Left ventricle myocardium inferior (tissue), 1 donor: ENCODE data around the gene DYSF. TPM values are rescaled to one million over a fixed set of nuclear protein-coding genes. Genes with fewer than 3 reads are reported as not detected.
"Not testable (repeated sequence)": the region's sequence is repeated elsewhere in the genome, so short reads cannot be mapped to it uniquely, and the experiment has no call there.

ENCODE experiments used
- DNase-seq: peaks from one replicate; pipeline ENCODE4 v3.0.0-alpha.2; 2020
- H3K27ac ChIP-seq: fragments of 200-600 bp; replicated peaks from 2 replicates; pipeline ENCODE4 v1.8.0; 2021
- H3K27me3 ChIP-seq: fragments of 200-600 bp; 2 replicates; pipeline ENCODE4 v1.8.0; 2021; ENCODE audit warnings: low read depth
- H3K36me3 ChIP-seq: fragments of 200-600 bp; 2 replicates; pipeline ENCODE4 v1.8.0; 2021
- H3K4me1 ChIP-seq: fragments of 200-600 bp; 2 replicates; pipeline ENCODE4 v1.8.0; 2021
- H3K4me3 ChIP-seq: fragments of 200-600 bp; 2 replicates; pipeline ENCODE4 v1.8.0; 2021; ENCODE audit warnings: mild to moderate bottlenecking, moderate library complexity
- H3K9me3 ChIP-seq: fragments of 200-600 bp; replicated peaks from 2 replicates; pipeline ENCODE4 v1.8.0; 2021
- intact Hi-C: fragments of 100-400 bp; cut with micrococcal nuclease; formaldehyde crosslinking; loops from one replicate; pipeline ENCODE4 v1.11.0; 2022
- total RNA-seq: library from RNA; stranded (reverse); fragmentation: NEBNext Ultra II Directional; extraction: Animal tissue kit (Norgen Biotek cat#: 25700); gene quantifications from one replicate; pipeline ENCODE4 v1.2.1, GENCODE V29; 2021
- TF ChIP-seq, protein P1 (sequence below): fragments of 200-600 bp; IDR thresholded peaks from 2 replicates; pipeline ENCODE4 v1.8.0; 2021; ENCODE audit warnings: antibody characterized with exemption, mild to moderate bottlenecking, borderline replicate concordance
- donor health status: DM: no; HTN: yes; CAD: no; lungs with severe emphysema.

The DYSF gene
- total RNA-seq, 1 donor from 2014 or later = 48.2 TPM

DNA sequence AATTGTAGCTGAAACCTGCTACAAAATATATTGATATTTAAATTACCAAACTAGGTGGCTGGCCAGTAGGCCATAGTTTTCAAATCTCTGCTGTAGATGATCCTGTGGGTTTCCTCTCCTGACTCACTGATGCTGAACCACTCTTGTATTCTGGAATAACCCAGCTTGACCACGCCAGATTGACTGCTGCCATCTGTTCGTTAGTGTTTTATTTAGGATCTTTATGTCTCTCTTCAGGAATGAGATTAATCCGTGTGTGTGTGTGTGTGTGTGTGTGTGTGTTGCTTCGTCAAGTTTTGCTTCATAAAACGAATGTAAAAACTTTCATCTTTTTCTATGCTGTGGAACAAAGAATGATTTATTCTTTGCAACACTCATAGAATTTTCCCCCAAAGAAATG, 187.1 kb downstream of the DYSF start:
- Histone ChIP-seq H3K9me3 (no peaks in the 10 kb centered on the region), H3K4me3 (no peak overlapping the region), H3K27me3 (no peaks in the 10 kb centered on the region), H3K4me1 (peaks cover 4% of the 10 kb centered on the region), H3K27ac (no peak overlapping the region), H3K36me3 (no peaks in the 10 kb centered on the region)
- TF ChIP-seq, protein P1, sequence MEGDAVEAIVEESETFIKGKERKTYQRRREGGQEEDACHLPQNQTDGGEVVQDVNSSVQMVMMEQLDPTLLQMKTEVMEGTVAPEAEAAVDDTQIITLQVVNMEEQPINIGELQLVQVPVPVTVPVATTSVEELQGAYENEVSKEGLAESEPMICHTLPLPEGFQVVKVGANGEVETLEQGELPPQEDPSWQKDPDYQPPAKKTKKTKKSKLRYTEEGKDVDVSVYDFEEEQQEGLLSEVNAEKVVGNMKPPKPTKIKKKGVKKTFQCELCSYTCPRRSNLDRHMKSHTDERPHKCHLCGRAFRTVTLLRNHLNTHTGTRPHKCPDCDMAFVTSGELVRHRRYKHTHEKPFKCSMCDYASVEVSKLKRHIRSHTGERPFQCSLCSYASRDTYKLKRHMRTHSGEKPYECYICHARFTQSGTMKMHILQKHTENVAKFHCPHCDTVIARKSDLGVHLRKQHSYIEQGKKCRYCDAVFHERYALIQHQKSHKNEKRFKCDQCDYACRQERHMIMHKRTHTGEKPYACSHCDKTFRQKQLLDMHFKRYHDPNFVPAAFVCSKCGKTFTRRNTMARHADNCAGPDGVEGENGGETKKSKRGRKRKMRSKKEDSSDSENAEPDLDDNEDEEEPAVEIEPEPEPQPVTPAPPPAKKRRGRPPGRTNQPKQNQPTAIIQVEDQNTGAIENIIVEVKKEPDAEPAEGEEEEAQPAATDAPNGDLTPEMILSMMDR = no peak
- intact Hi-C loops = no loop called here
- DNase-seq = no peak

DNA sequence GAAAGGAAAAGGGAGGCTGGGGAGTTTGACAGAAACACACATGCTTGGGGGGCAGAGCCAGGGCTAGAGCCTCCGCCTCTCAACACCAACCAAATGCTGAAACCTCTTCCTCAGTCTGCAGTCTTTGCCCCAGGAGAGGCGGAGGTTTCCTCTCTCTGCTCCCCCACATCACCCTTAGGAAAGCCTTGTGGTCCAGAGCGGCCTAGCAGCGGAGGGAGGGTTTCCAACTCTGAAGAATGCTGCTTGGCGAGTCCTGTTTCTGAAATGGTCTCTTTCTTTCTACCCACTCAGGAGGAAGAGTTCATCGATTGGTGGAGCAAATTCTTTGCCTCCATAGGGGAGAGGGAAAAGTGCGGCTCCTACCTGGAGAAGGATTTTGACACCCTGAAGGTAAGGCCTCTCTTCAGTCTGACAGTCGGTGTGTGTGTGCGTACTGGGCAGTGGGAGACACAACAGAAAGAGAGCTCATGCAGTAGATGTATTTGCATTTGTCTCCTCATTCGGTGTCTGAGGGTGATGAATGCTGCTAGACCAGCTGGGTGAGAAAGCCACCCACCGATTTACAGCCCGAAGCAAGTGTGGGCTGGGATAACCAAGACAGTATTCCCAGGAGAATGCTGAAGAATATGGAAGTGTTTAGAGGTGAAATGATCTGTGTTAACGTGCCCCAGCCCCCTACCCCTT, 190.5 kb downstream of the DYSF start:
- Histone ChIP-seq H3K36me3 (no peaks in the 10 kb centered on the region), H3K4me1 (peaks cover 15% of the 10 kb centered on the region), H3K27me3 (no peaks in the 10 kb centered on the region), H3K27ac (no peak overlapping the region), H3K9me3 (no peaks in the 10 kb centered on the region), H3K4me3 (no peak overlapping the region)
- intact Hi-C loops = no loop called here
- no peak for DNase-seq
- TF ChIP-seq, protein P1 = no peak

DNA sequence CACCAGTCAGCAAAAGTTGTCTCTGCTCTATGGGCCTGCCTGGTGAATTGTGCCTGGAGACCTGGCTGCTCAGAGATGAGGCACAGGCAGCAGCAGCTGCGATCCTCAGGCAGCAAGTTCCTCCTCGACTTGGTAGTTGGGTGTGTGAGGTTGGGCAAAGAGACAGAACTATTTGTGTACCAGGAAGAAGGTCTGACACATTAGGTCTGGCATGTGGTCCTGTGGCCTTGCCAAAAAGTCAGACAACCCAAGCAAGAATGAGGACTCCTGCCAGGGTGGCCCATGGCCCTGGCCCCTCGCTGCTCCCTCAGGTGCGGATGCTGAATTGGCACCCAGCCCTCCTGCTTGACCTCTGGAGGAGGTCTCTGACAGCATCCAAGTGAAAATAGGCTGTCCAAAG, 192.7 kb downstream of the DYSF start:
- no peaks in the 10 kb centered on the region for H3K36me3 ChIP-seq
- H3K4me1 ChIP-seq = peaks cover 15% of the 10 kb centered on the region
- no peaks in the 10 kb centered on the region for H3K9me3 ChIP-seq
- H3K4me3 ChIP-seq = no peak overlapping the region
- intact Hi-C loops = no loop called here
- H3K27ac ChIP-seq = peak overlapping the region; percentile 69
- no peaks in the 10 kb centered on the region for H3K27me3 ChIP-seq
- DNase-seq = peak; percentile 55
- TF ChIP-seq, protein P1 = no peak

DNA sequence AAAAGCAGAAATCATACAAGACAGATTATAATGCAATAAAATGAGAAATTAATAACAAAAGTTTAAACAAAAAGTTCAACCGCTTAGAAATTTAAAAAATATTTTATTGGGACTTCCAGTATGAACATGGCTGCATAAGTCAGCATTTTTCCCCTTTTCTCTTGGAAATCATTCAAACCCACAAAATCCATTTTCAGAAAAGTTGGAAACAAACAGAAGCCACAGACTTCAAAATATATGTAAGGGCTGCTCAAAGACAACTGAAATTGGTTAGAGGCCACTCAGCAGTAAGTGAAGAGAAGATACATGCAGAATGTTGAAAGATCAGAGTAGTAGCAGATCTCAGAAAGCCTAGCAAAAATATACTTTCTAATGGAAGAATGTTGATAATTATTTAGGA, 194.0 kb downstream of the DYSF start:
- H3K27ac ChIP-seq = no peak overlapping the region
- TF ChIP-seq, protein P1 = no peak
- DNase-seq = no peak
- no peaks in the 10 kb centered on the region for H3K27me3 ChIP-seq
- H3K36me3 ChIP-seq = no peaks in the 10 kb centered on the region
- no peaks in the 10 kb centered on the region for H3K9me3 ChIP-seq
- H3K4me3 ChIP-seq = no peak overlapping the region
- H3K4me1 ChIP-seq = peaks cover 15% of the 10 kb centered on the region
- intact Hi-C loops = no loop called here

DNA sequence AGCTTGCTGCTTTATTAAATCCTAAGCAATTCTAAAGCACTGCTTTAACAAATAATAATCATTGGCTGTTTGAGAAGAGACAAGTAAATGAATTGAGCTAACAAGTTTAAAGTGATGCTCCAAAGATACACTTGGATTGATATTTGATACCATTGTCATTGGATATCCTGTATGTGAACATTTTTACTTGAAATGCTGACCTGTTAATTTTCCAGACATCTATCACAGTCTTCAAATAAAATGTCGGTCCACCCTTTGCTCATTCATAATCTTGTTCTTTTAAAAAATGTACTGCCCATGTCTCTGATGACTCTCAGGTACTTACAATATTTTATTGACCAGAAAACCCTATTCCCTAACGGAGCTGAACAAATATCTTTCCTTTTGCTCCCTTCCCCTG, 202.1 kb downstream of the DYSF start:
- intact Hi-C loops = no loop called here
- Histone ChIP-seq H3K27ac (no peak overlapping the region), H3K27me3 (no peaks in the 10 kb centered on the region), H3K4me3 (no peak overlapping the region), H3K9me3 (peaks cover 17% of the 10 kb centered on the region), H3K4me1 (no peaks in the 10 kb centered on the region), H3K36me3 (peaks cover 43% of the 10 kb centered on the region)
- TF ChIP-seq, protein P1 = no peak
- no peak for DNase-seq

DNA sequence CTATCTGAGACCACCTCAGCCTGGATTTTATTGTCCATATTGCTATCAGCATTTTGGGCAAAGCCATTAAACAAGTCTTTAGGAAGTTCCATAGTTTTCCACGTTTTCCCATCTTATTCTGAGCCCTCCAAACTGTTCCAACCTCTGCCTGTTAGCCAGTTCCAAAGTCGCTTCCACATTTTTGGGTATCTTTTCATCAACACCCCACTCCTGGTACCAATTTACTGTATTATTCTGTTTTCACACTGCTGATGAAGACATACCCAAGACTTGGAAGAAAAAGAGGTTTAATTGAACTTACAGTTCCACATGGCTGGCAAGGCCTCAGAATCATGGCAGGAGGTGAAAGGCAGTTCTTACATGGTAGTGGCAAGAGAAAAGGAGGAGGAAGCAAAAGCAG, 204.9 kb downstream of the DYSF start:
- Histone ChIP-seq H3K36me3 (peaks cover 50% of the 10 kb centered on the region), H3K9me3 (peaks cover 17% of the 10 kb centered on the region)
- H3K27me3 ChIP-seq, H3K4me3 ChIP-seq, H3K27ac ChIP-seq, DNase-seq, H3K4me1 ChIP-seq, intact Hi-C loops: not testable (repeated sequence)
